Thyroid gland (tissue), 4 donors: ENCODE data around the gene NUP93. TPM values are rescaled to one million over a fixed set of nuclear protein-coding genes. Genes with fewer than 3 reads are reported as not detected.
A peak's percentile ranks its signal among the peaks of the same experiment; 100 is the strongest.

Experiments used
- DNase-seq, 2 donors: peaks; one replicate each; pipeline ENCODE4 v3.0.0-alpha.2; 2019
- H3K27ac ChIP-seq, 3 donors: fragments of 200-600 bp; sonication (generic); 1 replicate in 2 of 3; 2 replicates in 1 of 3; pipeline ENCODE4 v1.5.1; 2016 to 2019; ENCODE audit warnings: mild to moderate bottlenecking in 1 of 3, moderate library complexity in 1 of 3
- H3K27me3 ChIP-seq: fragments of 200-600 bp; sonication (generic); one replicate; pipeline ENCODE4 v1.5.1; 2019
- H3K36me3 ChIP-seq, 2 donors: fragments of 200-600 bp; sonication (generic); one replicate each; pipeline ENCODE4 v1.5.1; 2016 to 2019
- H3K4me1 ChIP-seq, 2 donors: fragments of 200-600 bp; sonication (generic); one replicate each; pipeline ENCODE4 v1.5.1; 2017 to 2019
- H3K4me3 ChIP-seq, 3 donors: fragments of 200-600 bp; sonication (generic); replicated peaks in 1 of 3; 1 replicate in 2 of 3; 2 replicates in 1 of 3; pipeline ENCODE4 v1.5.1; 2016; ENCODE audit warnings: mild to moderate bottlenecking in 1 of 3
- H3K9me3 ChIP-seq: fragments of 200-600 bp; sonication (generic); one replicate; pipeline ENCODE4 v1.5.1; 2017
- POLR2A ChIP-seq, 2 donors: fragments of 450-650 bp; IDR thresholded peaks; one replicate each; pipeline ENCODE4 v1.6.1; 2017; ENCODE audit warnings: antibody characterized with exemption in 2 of 2, mild to moderate bottlenecking in 2 of 2, moderate library complexity in 1 of 2
- WGBS, 2 donors: methylation state at CpG; one replicate each; pipeline ENCODE4 v1.1.5; 2017; 5-methylcytosine and 5-hydroxymethylcytosine counted together
- intact Hi-C: fragments of 100-400 bp; cut with DNase I; formaldehyde crosslinking; loops from one replicate; pipeline ENCODE4 v1.15.1; 2023
- total RNA-seq, 4 donors: library from RNA; depleted of rRNA; stranded (reverse); fragments of >200 nt; gene quantifications; one replicate each; pipeline ENCODE4 v1.2.3, GENCODE V29; 2016
- TF ChIP-seq, protein P1 (sequence below), 6 experiments: fragments of 200-600 bp in 3 of 6; fragments of 450-650 bp in 3 of 6; sonication (generic) in 3 of 6; IDR thresholded peaks; one replicate each; pipeline ENCODE4 v1.5.1; 2016 to 2019; ENCODE audit warnings: antibody characterized with exemption in 6 of 6, mild to moderate bottlenecking in 2 of 6, inconsistent platforms in 1 of 6, moderate library complexity in 1 of 6

The NUP93 gene
- total RNA-seq, 4 donors from 2014 or later = 70.1 to 150 (median 97.4) TPM

DNA sequence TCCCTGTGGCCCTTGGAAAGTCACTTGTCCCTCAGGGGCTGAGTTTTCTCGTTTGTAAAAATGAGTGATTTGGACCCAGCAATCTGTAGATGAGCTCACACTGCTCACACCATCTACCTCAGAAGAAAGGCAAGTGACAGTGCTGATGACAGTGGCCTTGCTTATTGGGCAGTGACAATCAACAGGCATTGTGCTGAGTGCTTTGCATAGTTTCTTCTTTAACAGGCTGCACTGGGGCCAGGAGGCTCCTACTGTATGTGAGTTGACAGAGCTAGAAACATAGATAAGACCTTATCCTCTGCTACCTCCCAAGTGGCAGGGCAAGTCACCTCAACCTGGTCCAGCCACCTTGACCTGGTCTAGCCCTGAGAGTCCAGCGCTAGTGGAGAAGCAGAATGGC lies 105.4 kb downstream of the NUP93 start:
- peaks cover 8 to 17% of the 10 kb centered on the region in 2 donors for H3K4me1 ChIP-seq
- intact Hi-C loops = no loop called here
- H3K4me3 ChIP-seq = no peak overlapping the region
- H3K27ac ChIP-seq = peak overlapping the region in 2 of 3 donors; percentile 41 to 71
- no peaks in the 10 kb centered on the region for H3K9me3 ChIP-seq
- no peak for DNase-seq
- no peaks in the 10 kb centered on the region for H3K27me3 ChIP-seq
- 86 to 91% methylated on average over 2 of the region's 2 CpGs for WGBS, 2 donors
- no peak for TF ChIP-seq POLR2A (IDR thresholded peaks at IDR 0.05)
- TF ChIP-seq, protein P1, sequence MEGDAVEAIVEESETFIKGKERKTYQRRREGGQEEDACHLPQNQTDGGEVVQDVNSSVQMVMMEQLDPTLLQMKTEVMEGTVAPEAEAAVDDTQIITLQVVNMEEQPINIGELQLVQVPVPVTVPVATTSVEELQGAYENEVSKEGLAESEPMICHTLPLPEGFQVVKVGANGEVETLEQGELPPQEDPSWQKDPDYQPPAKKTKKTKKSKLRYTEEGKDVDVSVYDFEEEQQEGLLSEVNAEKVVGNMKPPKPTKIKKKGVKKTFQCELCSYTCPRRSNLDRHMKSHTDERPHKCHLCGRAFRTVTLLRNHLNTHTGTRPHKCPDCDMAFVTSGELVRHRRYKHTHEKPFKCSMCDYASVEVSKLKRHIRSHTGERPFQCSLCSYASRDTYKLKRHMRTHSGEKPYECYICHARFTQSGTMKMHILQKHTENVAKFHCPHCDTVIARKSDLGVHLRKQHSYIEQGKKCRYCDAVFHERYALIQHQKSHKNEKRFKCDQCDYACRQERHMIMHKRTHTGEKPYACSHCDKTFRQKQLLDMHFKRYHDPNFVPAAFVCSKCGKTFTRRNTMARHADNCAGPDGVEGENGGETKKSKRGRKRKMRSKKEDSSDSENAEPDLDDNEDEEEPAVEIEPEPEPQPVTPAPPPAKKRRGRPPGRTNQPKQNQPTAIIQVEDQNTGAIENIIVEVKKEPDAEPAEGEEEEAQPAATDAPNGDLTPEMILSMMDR (IDR thresholded peaks at IDR 0.05) = no peak
- peaks cover 30 to 49% of the 10 kb centered on the region in 2 donors for H3K36me3 ChIP-seq

DNA sequence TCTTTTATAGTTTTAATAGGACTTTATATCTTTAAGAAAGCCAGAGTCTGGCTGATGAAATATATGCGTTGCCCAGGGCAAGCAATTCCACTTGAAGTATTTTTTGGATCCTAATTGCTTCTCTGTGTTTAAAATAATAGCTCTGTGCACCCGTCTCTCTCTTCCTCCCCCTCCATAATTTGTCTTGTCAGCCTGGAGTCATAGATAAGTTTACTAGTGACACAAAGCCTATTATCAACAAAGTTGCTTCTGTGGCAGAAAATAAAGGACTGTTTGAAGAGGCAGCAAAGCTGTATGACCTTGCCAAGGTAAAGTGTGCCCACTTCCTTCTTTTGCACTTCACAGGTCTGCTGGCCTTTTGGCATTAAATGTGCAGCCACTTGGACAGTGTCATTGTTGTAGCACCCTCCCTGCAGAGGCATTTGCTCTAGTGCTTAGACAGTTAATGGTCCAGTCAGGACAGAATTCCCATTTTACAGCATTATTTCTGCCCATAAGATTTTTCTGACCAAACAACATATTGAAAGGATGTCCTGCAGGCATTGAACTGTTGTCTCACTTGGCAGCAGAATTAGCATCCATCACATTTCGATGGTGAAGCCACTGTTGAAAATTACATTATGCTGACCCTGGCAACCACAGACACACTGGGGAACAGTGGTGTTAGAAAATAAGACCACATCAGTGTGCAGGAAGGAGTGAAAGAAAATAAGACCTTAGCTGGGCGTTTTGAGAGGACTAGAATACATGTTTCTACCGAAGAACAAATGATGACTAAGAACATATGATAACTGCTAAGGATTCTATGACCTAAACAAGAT lies 106.7 kb downstream of the NUP93 start:
- Histone ChIP-seq H3K4me3 (no peak overlapping the region), H3K4me1 (peaks cover 8 to 17% of the 10 kb centered on the region in 2 donors), H3K27me3 (no peaks in the 10 kb centered on the region), H3K9me3 (no peaks in the 10 kb centered on the region), H3K36me3 (peaks cover 33 to 47% of the 10 kb centered on the region in 2 donors), H3K27ac (peak overlapping the region; percentile 41 to 71 (median 41))
- peak; percentile 53 to 55 for DNase-seq
- intact Hi-C loops = no loop called here
- 64% methylated on average over 5 of the region's 5 CpGs for WGBS, 2 donors
- TF ChIP-seq, protein P1 (IDR thresholded peaks at IDR 0.05) = no peak
- TF ChIP-seq POLR2A (IDR thresholded peaks at IDR 0.05) = no peak

DNA sequence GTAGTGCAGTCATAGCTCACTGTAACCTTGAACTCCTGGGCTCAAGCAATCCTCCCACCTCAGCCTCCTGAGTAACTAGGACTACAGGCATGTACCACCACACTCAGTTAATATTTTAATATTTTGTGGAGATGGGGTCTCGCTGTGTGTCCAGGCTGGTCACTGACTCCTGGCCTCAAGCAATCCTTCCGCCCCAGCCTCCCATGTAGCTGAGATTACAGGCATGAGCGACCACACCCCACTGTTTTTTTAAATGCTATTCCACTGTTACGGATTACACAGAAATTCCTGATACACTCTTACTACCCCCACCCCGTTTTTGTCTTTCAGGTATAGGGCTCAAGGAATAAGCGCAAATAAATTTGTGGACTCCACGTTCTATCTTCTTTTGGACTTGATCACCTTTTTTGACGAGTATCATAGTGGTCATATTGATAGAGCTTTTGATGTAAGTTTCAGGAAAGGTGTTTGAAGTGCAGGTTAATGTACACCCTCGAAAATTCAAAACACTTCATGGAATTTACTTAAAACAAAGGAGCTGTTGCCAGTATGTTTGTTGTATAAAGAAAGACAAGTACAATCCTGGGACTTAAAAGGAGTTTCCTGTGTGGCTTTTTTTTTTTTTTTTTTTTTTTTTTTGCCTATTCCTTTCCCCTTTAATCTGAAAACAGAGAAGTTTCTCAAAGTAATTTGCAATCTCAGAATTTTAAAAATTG lies 108.9 kb downstream of the NUP93 start:
- intact Hi-C loops = no loop called here
- Histone ChIP-seq H3K4me1 (peaks cover 8 to 17% of the 10 kb centered on the region in 2 donors), H3K27ac (no peak overlapping the region), H3K9me3 (no peaks in the 10 kb centered on the region), H3K27me3 (no peaks in the 10 kb centered on the region), H3K4me3 (no peak overlapping the region), H3K36me3 (peaks cover 29 to 39% of the 10 kb centered on the region in 2 donors)
- WGBS, 2 donors = 91% methylated on average over 9 of the region's 9 CpGs
- no peak for DNase-seq
- TF ChIP-seq, protein P1 (IDR thresholded peaks at IDR 0.05) = no peak
- no peak for TF ChIP-seq POLR2A (IDR thresholded peaks at IDR 0.05)

DNA sequence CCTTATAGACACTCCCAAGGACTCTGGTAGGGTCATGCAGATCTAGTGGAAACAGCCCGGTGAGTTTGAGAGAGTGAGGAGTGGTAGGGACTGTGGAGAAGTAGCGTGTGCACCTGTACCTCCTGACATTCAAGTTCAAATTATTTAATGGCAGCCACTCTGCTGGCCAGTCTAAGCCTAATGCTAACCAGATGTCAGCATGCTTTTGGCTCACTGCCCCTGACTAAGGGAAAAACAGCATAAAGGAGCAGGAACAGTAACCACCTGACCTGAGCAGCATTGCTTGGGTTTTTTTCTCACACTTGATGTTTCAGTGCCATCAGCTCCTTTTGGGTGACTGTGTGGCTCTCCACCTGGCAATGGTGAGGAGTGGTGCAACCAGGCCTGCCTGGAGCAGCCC lies 111.3 kb downstream of the NUP93 start:
- 73 to 93% methylated on average over 2 of the region's 2 CpGs for WGBS, 2 donors
- Histone ChIP-seq H3K36me3 (peaks cover 33 to 34% of the 10 kb centered on the region in 2 donors), H3K27me3 (no peaks in the 10 kb centered on the region), H3K4me1 (peaks cover 6 to 8% of the 10 kb centered on the region in 2 donors), H3K9me3 (no peaks in the 10 kb centered on the region), H3K4me3 (no peak overlapping the region), H3K27ac (no peak overlapping the region)
- DNase-seq = no peak
- intact Hi-C loops = no loop called here
- TF ChIP-seq, protein P1 (IDR thresholded peaks at IDR 0.05) = no peak
- TF ChIP-seq POLR2A (IDR thresholded peaks at IDR 0.05) = no peak

DNA sequence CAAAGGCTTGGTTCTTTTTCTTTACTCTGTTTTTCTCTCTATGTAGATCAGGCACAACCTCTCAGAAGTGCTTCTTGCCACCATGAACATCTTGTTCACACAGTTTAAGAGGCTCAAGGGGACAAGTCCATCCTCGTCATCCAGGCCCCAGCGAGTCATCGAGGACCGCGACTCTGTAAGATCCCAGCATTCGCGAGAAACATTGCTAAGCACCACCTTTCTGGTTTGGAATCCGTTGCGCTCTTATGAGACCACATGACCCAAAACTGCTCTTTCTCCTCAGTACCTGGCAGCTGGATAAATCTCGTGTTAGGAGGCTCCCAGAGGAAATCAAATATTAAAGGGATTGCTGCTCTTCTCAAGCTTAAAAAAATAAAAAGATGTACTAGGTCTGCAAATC lies 111.7 kb downstream of the NUP93 start:
- Histone ChIP-seq H3K36me3 (peaks cover 33 to 34% of the 10 kb centered on the region in 2 donors), H3K27ac (no peak overlapping the region), H3K4me3 (no peak overlapping the region), H3K9me3 (no peaks in the 10 kb centered on the region), H3K27me3 (no peaks in the 10 kb centered on the region), H3K4me1 (peaks cover 4% of the 10 kb centered on the region in 2 donors)
- intact Hi-C loops = no loop called here
- peak; percentile 27 to 32 for DNase-seq
- WGBS, 2 donors = 84 to 91% methylated on average over 10 of the region's 10 CpGs
- TF ChIP-seq, protein P1 (IDR thresholded peaks at IDR 0.05) = no peak
- TF ChIP-seq POLR2A (IDR thresholded peaks at IDR 0.05) = no peak
